K562 (cell line): ENCODE measurements around the gene OR10A3. TPM values are rescaled to one million over a fixed set of nuclear protein-coding genes. Genes with fewer than 3 reads are reported as not detected.

Source experiments
- ATAC-seq: fragments of 200-7000 bp; cut with Tn5 transposase; 3 replicates; pipeline ENCODE4 v1.9.1; 2020; ENCODE audit warnings: moderate library complexity
- BruUV-seq: library from RNA; stranded (reverse); fragments of 400-500 nt; replicated peaks from 2 replicates; lab custom pipeline; 2021; lab: Mats Ljungman, UMichigan
- CTCF ChIA-PET: fragments of 300-600 bp; formaldehyde crosslinking; extraction: SDS; loops from one replicate; lab custom pipeline; 2021; ENCODE audit warnings: low intra/inter-chr PET ratio; lab: Yijun Ruan, JAX
- POLR2A ChIA-PET: fragments of 300-600, 350-650 bp; sonication (Branson Sonifier 250); formaldehyde crosslinking; extraction: SDS; loops from one replicate; lab custom pipeline; 2021; ENCODE audit warnings: antibody characterized with exemption, inconsistent platforms; lab: Yijun Ruan, JAX
- DNase-seq, 4 experiments: peaks; one replicate each; pipeline versions ENCODE4 v3.0.0 to v3.0.0-alpha.2; 2011 to 2018; ENCODE audit warnings: low spot score in 3 of 4, mixed read lengths in 3 of 4; ENCODE audit errors: extremely low read depth in 1 of 4
- FAIRE-seq: peaks from 2 replicates; lab custom pipeline; 2011; peaks lifted over from hg19 to GRCh38; lab: Jason Lieb, UNC
- H2AFZ ChIP-seq: 2 replicates; pipeline ENCODE4 v1.6.0; 2011; ENCODE audit warnings: low read depth, low read length, control low read depth, inconsistent platforms
- H3K27ac ChIP-seq: fragments of 200-600 bp; 3 replicates; pipeline ENCODE4 v1.8.0; 2011; ENCODE audit warnings: low read depth, mild to moderate bottlenecking, control low read depth, inconsistent platforms, low read length, moderate library complexity, mixed read lengths; ENCODE audit errors: extremely low read depth
- H3K27me3 ChIP-seq, 2 experiments: fragments of 300-600 bp in 1 of 2; 2 replicates in 1 of 2; 3 replicates in 1 of 2; pipeline versions ENCODE4 v1.6.0 to v1.8.0; 2011; ENCODE audit warnings: inconsistent platforms in 2 of 2, low read length in 2 of 2, mild to moderate bottlenecking in 1 of 2, mixed read lengths in 1 of 2, moderate library complexity in 1 of 2; ENCODE audit not compliant: control insufficient read depth in 2 of 2, insufficient read depth in 2 of 2
- H3K36me3 ChIP-seq: fragments of 300-600 bp; 3 replicates; pipeline ENCODE4 v1.8.0; 2011; ENCODE audit warnings: mild to moderate bottlenecking, low read length, inconsistent platforms; ENCODE audit not compliant: control insufficient read depth, insufficient read depth
- H3K4me1 ChIP-seq, 2 experiments: fragments of 200-600 bp in 1 of 2; replicated peaks in 1 of 2; 2 replicates in 1 of 2; 3 replicates in 1 of 2; pipeline versions ENCODE4 v1.5.1 to v1.8.0; 2011; ENCODE audit warnings: inconsistent platforms in 2 of 2, low read length in 2 of 2, mild to moderate bottlenecking in 1 of 2, mixed read lengths in 1 of 2, moderate library complexity in 1 of 2; ENCODE audit not compliant: control insufficient read depth in 2 of 2, insufficient read depth in 2 of 2
- H3K4me2 ChIP-seq: 2 replicates; pipeline ENCODE4 v1.6.1; 2011; ENCODE audit warnings: low read length, control low read depth, inconsistent platforms, mixed read lengths; ENCODE audit not compliant: insufficient read depth
- H3K4me3 ChIP-seq: fragments of 200-600 bp; sonication (generic), shearing (Covaris generic); 2 replicates; pipeline ENCODE4 v1.5.1; 2016; ENCODE audit warnings: control low read depth, inconsistent platforms
- H3K79me2 ChIP-seq: fragments of 200-600 bp; 3 replicates; pipeline ENCODE4 v1.8.0; 2011; ENCODE audit warnings: low read length, inconsistent platforms; ENCODE audit not compliant: control insufficient read depth, insufficient read depth
- H3K9ac ChIP-seq, 2 experiments: 2 replicates each; pipeline versions ENCODE4 v1.6.0 to v1.6.1; 2011; ENCODE audit warnings: low read depth in 2 of 2, low read length in 2 of 2, control low read depth in 1 of 2, inconsistent platforms in 1 of 2, mild to moderate bottlenecking in 1 of 2, mixed read lengths in 1 of 2; ENCODE audit not compliant: insufficient read depth in 1 of 2
- H3K9me1 ChIP-seq: one replicate; pipeline ENCODE4 v1.6.0; 2011; ENCODE audit warnings: inconsistent platforms, mild to moderate bottlenecking, low read length, moderate library complexity; ENCODE audit not compliant: control insufficient read depth, insufficient read depth
- H3K9me3 ChIP-seq: replicated peaks from 2 replicates; pipeline ENCODE4 v1.5.1; 2011; ENCODE audit warnings: low read depth, low read length, inconsistent platforms; ENCODE audit not compliant: control insufficient read depth, insufficient read depth
- H4K20me1 ChIP-seq: replicated peaks from 2 replicates; pipeline ENCODE4 v1.6.1; 2011; ENCODE audit warnings: low read length, inconsistent platforms, mixed read lengths; ENCODE audit not compliant: control insufficient read depth, insufficient read depth
- C11orf30 ChIP-seq: fragments of 450-650 bp; IDR thresholded peaks from 2 replicates; pipeline ENCODE4 v1.6.1; 2016; ENCODE audit warnings: low read depth, mild to moderate bottlenecking
- MAFK ChIP-seq: IDR thresholded peaks from 2 replicates; pipeline ENCODE4 v1.6.1; 2011; ENCODE audit warnings: low read length, improper control_type of control experiment
- NCOR1 ChIP-seq: fragments of 450-650 bp; IDR thresholded peaks from 2 replicates; pipeline ENCODE4 v1.6.1; 2016; ENCODE audit warnings: mild to moderate bottlenecking, moderate library complexity
- POLR3G ChIP-seq: IDR thresholded peaks from 2 replicates; pipeline ENCODE4 v1.6.1; 2011; ENCODE audit not compliant: insufficient read length, insufficient replicate concordance; ENCODE audit errors: extremely low read depth
- RBM14 ChIP-seq: fragments of 200-400 bp; formaldehyde crosslinking; IDR thresholded peaks from 2 replicates; pipeline ENCODE4 v1.6.1; 2018; ENCODE audit warnings: low read depth, mild to moderate bottlenecking, low read length, moderate library complexity, borderline replicate concordance; ENCODE audit not compliant: insufficient read depth
- ZNF124 ChIP-seq: sonication (generic); formaldehyde crosslinking; IDR thresholded peaks from 2 replicates; pipeline ENCODE4 v1.8.1; 2022; ENCODE audit warnings: missing genetic modification reagents
- ZNF280B ChIP-seq: fragments of 250-450 bp; sonication (Bioruptor Pico); IDR thresholded peaks from 2 replicates; pipeline ENCODE4 v1.5.1; 2021; ENCODE audit warnings: mild to moderate bottlenecking
- ZNF316 ChIP-seq: fragments of 450-650 bp; IDR thresholded peaks from 2 replicates; pipeline ENCODE4 v1.6.1; 2016
- ZNF431 ChIP-seq: sonication (generic); formaldehyde crosslinking; IDR thresholded peaks from 2 replicates; pipeline ENCODE4 v1.8.0; 2022; ENCODE audit warnings: mild to moderate bottlenecking, missing genetic modification reagents
- ZSCAN32 ChIP-seq: fragments of 450-650 bp; formaldehyde crosslinking; IDR thresholded peaks from 2 replicates; pipeline ENCODE4 v1.4.0; 2020; ENCODE audit warnings: mild to moderate bottlenecking, moderate library complexity
- WGBS: fragments of 100-300 bp; shearing (Covaris generic); methylation state at CpG from one replicate; pipeline ENCODE4 v1.1.6; 2016; ENCODE audit warnings: low coverage, mixed read lengths; ENCODE audit not compliant: insufficient coverage; ENCODE audit errors: missing lambda C conversion rate; 5-methylcytosine and 5-hydroxymethylcytosine counted together
- in situ Hi-C: fragments of 300-500 bp; cut with MboI; formaldehyde crosslinking; loops from 4 replicates; pipeline ENCODE4 v1.15.0; 2018; ENCODE audit warnings: inconsistent platforms, mixed read lengths
- intact Hi-C: fragments of 100-400 bp; cut with micrococcal nuclease; formaldehyde crosslinking; loops from 2 replicates; pipeline ENCODE4 v1.14.2; 2022
- polyA plus RNA-seq, 8 experiments: library from polyadenylated mRNA; depleted of rRNA in 4 of 8; stranded (reverse) in 5 of 8; unstranded in 3 of 8; fragments of >200 nt; fragmentation: Nextera tagmentation in 2 of 8; fragmentation: Illumina TruSeq in 1 of 8; extraction: Ambion mirVana in 2 of 8; extraction: Trizol in 1 of 8; gene quantifications; 2 replicates each; pipeline versions ENCODE4 v1.2.1 to v1.2.3, GENCODE V29; 2011 to 2014; ENCODE audit warnings: inconsistent platforms in 1 of 8, missing spikeins in 1 of 8
- total RNA-seq, 7 experiments: library from RNA; depleted of rRNA in 6 of 7; stranded (reverse); fragments of >200 nt in 6 of 7; fragmentation: Illumina TruSeq in 2 of 7; extraction: Trizol in 2 of 7; gene quantifications; 2 replicates each; pipeline versions ENCODE4 v1.2.1 to v1.2.3, GENCODE V29; 2011 to 2021; ENCODE audit warnings: low replicate concordance in 1 of 7
- TF ChIP-seq, protein P1 (sequence below): fragments of 150-350 bp; IDR thresholded peaks from 2 replicates; pipeline ENCODE4 v1.6.1; 2014; ENCODE audit warnings: low read depth, mild to moderate bottlenecking, low read length, borderline replicate concordance
- TF ChIP-seq, protein P2 (sequence below): fragments of 250-450 bp; sonication (Bioruptor Pico); IDR thresholded peaks from 2 replicates; pipeline ENCODE4 v1.8.0; 2022; ENCODE audit warnings: moderate library complexity, mild to moderate bottlenecking, inconsistent platforms

OR10A3 gene
- total and polyA plus RNA-seq, 9 of the 15 experiments (the other 6 are each of a cell fraction or from before 2014, with no cell fraction given) = not detected

DNA sequence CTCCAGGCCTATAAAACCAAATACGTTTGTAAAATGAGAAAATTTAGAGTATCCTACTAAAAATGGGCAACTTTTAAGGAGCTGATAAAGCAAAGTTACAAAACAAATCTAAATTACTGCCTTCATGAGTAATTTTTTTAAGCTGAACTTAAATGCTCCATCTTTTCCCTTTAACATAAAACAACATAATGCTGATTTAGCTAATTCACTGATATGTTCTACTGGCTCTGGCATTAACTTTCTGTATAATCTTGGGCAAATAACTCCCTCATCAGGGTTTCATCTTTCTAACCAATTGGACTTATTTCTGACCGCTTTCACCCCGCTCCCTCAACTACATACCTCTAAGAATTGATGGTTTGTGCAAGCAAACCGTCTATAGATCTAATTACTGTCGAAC, 362 bp downstream of the OR10A3 start:
- ATAC-seq (no peak), FAIRE-seq (no peak), DNase-seq (no peak)
- BruUV-seq = no TSS peak
- Histone ChIP-seq H3K4me3 (no peak overlapping the region), H3K79me2 (no peaks in the 10 kb centered on the region), H3K4me2 (no peak overlapping the region), H3K27me3 (no peaks in the 10 kb centered on the region; a peak in 1 of 5 replicates), H2AFZ (no peak overlapping the region), H3K36me3 (no peaks in the 10 kb centered on the region), H3K4me1 (no peaks in the 10 kb centered on the region), H3K9ac (no peak overlapping the region), H4K20me1 (no peaks in the 10 kb centered on the region), H3K9me1 (no peaks in the 10 kb centered on the region), H3K9me3 (no peaks in the 10 kb centered on the region), H3K27ac (no peak overlapping the region)
- intact Hi-C loops = no loop called here
- in situ Hi-C loops = no loop called here
- 0% methylated on average over 5 of the region's 5 CpGs for WGBS
- POLR2A ChIA-PET = no interaction called here
- TF ChIP-seq MAFK (peak; percentile 26; the same call in 1 of the 2 replicates), POLR3G (no peak), ZNF316 (peak; percentile 70), C11orf30 (peak; percentile 61)
- CTCF ChIA-PET = no interaction called here

DNA sequence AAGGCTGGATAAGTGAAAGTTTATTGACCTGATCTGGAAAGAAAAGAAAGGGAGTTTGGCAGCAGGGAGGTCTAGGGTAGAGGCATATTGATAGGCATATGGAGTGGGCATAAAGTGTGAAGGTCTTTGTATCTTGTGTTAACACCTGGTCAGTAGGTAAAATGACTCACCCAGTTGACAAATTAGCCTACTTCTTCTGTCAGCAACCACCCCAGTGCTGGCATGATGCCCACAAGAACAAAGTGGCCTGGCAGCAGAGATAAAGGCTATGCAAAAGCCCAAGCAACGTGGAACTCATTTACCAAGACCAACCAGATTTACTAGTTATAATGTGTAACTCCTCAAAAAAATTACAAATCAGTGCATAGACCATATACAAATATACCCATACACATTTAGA, 4.9 kb downstream of the OR10A3 start:
- intact Hi-C loops (no loop called here), in situ Hi-C loops (no loop called here)
- Histone ChIP-seq H3K79me2 (no peaks in the 10 kb centered on the region), H3K4me1 (no peaks in the 10 kb centered on the region), H3K36me3 (no peaks in the 10 kb centered on the region), H3K4me3 (no peak overlapping the region), H3K9me3 (no peaks in the 10 kb centered on the region), H3K4me2 (no peak overlapping the region), H3K27ac (no peak overlapping the region), H4K20me1 (no peaks in the 10 kb centered on the region), H2AFZ (no peak overlapping the region), H3K9ac (no peak overlapping the region), H3K9me1 (no peaks in the 10 kb centered on the region), H3K27me3 (no peaks in the 10 kb centered on the region)
- ATAC-seq (no peak), FAIRE-seq (no peak), DNase-seq (no peak)
- 0% methylated on average over 1 of the region's 1 CpG for WGBS
- no TSS peak for BruUV-seq
- CTCF ChIA-PET = no interaction called here
- POLR2A ChIA-PET = no interaction called here
- TF ChIP-seq ZNF280B (CRISPR knock-in tag) (no peak), ZNF431 (CRISPR knock-in tag) (no peak), NCOR1 (no peak), ZSCAN32 (CRISPR knock-in tag) (no peak), ZNF124 (CRISPR knock-in tag) (no peak), RBM14 (no peak)
- TF ChIP-seq, protein P1, sequence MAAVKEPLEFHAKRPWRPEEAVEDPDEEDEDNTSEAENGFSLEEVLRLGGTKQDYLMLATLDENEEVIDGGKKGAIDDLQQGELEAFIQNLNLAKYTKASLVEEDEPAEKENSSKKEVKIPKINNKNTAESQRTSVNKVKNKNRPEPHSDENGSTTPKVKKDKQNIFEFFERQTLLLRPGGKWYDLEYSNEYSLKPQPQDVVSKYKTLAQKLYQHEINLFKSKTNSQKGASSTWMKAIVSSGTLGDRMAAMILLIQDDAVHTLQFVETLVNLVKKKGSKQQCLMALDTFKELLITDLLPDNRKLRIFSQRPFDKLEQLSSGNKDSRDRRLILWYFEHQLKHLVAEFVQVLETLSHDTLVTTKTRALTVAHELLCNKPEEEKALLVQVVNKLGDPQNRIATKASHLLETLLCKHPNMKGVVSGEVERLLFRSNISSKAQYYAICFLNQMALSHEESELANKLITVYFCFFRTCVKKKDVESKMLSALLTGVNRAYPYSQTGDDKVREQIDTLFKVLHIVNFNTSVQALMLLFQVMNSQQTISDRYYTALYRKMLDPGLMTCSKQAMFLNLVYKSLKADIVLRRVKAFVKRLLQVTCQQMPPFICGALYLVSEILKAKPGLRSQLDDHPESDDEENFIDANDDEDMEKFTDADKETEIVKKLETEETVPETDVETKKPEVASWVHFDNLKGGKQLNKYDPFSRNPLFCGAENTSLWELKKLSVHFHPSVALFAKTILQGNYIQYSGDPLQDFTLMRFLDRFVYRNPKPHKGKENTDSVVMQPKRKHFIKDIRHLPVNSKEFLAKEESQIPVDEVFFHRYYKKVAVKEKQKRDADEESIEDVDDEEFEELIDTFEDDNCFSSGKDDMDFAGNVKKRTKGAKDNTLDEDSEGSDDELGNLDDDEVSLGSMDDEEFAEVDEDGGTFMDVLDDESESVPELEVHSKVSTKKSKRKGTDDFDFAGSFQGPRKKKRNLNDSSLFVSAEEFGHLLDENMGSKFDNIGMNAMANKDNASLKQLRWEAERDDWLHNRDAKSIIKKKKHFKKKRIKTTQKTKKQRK = no peak
- TF ChIP-seq, protein P2, sequence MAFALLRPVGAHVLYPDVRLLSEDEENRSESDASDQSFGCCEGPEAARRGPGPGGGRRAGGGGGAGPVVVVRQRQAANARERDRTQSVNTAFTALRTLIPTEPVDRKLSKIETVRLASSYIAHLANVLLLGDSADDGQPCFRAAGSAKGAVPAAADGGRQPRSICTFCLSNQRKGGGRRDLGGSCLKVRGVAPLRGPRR = no peak
